DMS114 treated with DMSO at 0.1 percent for 48 hours (cell line): ENCODE data around the gene PPM1M.
"Not testable (repeated sequence)": the region's sequence is repeated elsewhere in the genome, so short reads cannot be mapped to it uniquely, and the experiment has no call there.

Experiments used
- DNase-seq: peaks from one replicate; lab custom pipeline; 2025; ENCODE audit not compliant: unreplicated experiment; lab: John Stamatoyannopoulos, UW

PPM1M gene

GRCh38 chr3:52246728-52247408 is 1.3 kb downstream of the PPM1M start:
- no peak for DNase-seq

DNA sequence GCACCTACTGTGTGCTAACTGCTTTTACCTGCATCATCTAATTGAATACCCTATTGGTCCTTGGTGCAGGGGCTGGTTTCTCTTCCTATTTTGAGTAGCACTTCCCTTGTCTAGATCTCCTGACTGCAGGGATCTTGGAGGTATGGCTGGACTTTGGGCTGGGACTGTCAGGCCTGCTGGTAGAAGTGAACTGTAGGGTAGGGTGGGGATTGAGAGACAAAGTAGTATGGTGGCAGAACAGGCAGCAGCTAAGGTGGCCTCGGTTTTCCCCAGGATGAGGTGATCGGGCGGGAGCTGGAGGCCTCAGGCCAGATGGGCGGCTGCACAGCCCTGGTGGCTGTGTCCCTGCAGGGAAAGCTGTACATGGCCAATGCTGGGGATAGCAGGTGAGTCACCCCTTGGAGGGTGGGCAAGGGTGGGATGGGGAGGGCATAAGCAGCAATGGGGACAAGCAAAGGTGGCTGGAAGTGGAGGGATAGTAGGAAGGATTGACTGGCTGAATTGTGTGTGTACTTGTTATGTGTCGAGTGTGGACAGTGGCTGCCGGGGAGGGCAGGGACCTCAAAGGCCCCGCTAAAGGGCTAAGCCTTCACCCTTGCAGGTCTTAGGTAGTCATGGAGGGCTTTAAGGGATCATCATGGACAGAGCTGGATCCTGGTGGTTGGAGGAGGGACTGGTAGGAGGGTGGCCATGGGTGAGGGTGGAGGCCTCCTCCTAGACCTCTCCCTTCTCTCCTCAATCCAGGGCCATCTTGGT is 2.0 kb downstream of the PPM1M start:
- no peak for DNase-seq

- DNase-seq = no peak
Measured at GRCh38 chr3:52248165-52248541, 2.6 kb downstream of the PPM1M start.

DNA sequence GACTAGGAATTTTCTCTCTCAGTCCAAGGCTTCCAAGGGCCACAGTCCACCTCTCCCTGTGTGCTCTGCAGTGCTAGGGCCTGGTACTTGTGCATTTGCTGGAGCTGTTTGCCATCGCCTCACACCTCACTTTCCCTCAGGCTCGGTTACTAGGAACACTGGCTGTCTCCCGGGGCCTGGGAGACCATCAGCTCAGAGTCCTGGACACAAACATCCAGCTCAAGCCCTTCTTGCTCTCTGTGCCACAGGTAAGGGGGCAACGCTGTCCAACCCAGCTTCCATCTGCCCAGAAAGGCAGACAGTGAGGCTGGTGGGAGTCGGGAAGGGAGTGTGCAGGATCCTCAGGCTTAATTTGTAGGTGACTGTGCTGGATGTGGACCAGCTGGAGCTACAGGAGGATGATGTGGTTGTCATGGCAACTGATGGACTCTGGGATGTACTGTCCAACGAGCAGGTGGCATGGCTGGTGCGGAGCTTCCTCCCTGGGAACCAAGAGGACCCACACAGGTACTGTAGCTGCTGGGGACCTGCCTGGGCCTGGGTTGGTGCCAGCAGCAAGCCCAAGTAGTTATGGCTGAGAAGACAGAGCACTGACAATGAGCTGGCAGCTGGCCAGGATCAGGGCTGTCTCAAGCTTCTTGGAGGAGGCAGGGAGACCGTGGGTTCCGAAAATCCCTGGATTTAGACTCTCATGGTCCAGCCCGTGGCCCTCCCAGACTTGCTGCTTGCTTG is 3.4 kb downstream of the PPM1M start:
- DNase-seq = no peak

GRCh38 chr3:52249683-52250082 is 4.1 kb downstream of the PPM1M start:
- no peak for DNase-seq

DNA sequence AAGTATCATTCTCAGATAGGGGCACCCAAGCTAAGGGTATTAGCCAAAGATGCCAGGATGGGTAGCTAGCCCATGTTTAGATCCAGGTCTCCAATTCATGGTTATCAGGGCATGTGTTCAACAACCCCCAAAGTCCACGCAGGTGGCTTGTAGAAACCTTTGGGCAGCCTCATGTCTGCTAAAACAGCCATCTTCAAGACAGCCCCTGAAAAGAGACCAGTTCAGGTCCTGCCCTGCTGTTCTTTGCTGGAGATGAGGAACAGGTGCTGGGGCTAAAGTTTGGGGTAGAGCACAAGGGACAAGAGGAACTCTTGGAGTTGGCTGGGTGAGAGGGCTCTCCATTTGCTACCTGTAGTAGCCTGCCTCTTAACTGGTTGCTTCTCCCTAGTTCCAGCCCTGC is 4.6 kb downstream of the PPM1M start:
- DNase-seq = no peak

DNA sequence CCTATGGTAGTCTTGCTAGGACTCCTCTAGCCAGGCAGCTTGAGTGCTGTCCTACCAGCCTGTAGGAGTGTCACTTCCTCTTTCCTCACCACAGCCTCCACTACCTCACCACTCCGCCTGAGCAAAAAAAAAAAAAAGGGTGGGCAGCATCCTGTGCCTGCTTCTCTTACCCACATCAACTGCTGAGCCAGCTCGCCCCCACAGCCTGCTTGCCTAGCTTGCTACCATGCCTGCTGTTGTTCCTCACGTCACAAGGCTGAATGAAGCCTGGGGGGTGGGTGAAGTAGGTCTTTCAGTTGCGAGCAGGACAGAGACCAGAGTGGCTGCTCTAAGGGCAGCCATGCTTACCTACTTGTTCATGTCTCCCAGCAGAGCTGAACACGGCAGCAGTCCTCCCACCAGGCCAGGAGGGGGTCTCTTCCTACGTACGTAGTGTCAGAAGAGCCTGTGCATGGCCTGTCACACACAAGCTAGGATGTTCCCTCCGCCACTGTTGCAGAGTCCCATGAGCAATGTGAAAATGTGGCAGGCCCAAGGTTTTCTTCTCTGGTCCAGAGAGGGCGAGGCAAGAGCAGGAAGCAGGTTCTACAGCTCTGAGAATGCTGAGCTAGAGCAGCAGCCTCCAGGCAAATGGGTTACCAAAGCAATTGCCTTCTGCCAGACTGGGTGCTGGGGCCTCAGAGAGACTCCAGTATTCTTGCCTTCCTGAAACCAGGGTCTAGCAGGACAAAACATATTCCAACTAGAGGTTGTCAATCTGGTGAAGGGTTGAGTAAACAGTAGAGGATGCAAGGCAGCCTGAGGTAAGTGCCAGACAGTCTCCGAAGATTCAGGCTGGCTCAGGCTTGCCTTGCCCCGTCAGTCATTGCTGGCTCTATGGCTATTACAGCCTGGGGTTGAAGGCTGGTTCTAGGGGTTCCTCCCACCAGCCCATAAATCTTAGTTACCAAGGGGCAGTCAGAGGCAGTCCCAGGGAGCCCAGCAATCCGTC is 8.1 kb downstream of the PPM1M start:
- no peak for DNase-seq

- no peak for DNase-seq
Measured at GRCh38 chr3:52254608-52255007, 9.0 kb downstream of the PPM1M start.

- DNase-seq = no peak
Measured at GRCh38 chr3:52256159-52256558, 10.6 kb downstream of the PPM1M start.

DNA sequence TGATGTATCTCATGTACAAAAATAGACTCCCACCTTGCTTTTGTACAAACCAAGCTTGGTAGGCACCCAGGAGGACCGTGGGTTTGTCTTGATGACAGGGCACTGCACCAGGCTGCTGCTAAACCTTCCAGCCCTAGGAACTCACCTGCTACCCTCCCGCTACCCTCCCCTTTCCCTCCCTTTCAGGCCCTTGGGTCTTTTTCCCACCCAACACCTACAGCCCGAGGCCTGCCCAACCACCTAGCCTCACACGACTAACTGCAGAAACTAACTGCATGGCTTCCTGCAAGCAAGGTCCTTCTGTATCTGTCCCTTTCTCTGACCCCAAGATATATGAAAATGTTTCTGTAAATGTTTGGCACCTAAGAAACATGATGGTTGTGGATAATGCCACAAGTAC is 11.1 kb downstream of the PPM1M start:
- no peak for DNase-seq

DNA sequence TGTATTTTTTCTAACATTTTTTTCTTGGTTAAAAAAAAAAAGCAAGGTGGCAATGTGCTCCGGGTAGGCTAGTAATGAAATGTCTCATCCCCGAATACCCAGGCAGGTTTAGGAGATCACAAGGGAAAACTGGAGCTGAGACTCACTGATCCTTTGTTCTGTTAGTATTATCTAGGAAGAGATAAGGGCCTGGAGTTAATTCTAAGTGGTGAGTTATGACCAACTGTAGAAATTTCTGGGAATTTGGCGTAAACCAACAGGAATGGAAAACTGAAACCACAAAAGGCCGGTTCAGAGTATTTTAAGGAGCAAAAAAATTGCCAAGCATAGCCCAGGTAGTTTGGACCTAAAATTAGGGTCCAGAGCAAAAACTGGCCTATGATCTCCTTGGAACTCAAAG is 12.4 kb downstream of the PPM1M start:
- no peak for DNase-seq

DNA sequence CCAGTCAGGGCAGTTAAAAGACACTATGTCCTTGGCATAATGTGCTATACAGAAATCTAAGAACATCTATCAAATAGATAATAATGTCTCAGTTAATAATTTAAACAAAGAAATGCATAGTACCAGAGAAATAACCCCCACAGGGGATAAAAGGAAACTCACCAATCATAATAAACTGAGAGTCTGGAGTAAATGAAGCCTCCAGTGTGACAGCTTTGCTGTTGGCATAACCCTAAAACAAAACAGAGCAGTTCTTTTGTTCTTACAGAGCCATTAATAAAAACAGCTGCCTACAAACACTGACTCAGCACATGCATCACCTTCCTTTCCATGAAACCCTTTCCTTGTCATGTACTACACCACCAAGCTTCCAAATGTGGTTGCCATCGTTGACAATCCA is 13.5 kb downstream of the PPM1M start:
- no peak for DNase-seq

DNA sequence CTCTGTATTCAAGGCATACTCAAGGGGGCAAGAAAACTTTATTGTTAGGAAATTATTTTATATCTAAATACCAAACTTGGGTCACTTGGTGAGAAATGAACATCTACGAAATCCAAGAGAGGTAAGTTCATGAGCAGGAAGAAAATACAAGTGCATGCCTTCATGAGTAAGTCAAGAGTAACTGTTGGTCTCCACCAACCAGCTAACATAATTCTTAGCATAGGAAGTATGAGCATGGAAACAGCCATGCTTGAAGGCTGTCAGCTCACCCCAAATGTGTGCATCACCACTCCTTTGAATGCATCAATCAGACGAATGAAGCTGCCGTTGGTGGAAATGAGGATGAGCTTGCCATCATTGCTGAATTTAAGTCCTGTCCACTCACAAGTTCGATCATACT is 13.9 kb downstream of the PPM1M start:
- DNase-seq = no peak

- no peak for DNase-seq
Measured at GRCh38 chr3:52262447-52262846, 16.9 kb downstream of the PPM1M start.

DNA sequence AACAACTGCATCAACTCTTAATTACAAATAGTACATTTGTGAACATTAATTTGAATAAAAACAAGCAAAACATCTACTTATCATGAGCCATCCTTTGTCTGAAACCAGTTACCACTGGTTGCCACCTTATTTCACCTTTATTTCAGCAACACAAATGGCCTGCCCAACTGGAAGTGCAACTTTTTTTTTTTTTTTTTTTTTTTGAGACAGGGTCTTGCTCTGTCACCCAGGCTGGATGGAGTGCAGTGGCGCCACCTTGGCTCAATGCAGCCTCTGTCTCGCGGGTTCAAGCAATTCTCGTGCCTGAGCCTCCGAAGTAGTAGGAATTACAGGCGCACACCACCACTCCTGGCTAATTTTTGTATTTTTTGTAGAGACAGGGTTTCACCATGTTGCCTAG is 19.8 kb downstream of the PPM1M start:
- no peak for DNase-seq

- no peak for DNase-seq
Measured at GRCh38 chr3:52268036-52268435, 22.5 kb downstream of the PPM1M start.

DNA sequence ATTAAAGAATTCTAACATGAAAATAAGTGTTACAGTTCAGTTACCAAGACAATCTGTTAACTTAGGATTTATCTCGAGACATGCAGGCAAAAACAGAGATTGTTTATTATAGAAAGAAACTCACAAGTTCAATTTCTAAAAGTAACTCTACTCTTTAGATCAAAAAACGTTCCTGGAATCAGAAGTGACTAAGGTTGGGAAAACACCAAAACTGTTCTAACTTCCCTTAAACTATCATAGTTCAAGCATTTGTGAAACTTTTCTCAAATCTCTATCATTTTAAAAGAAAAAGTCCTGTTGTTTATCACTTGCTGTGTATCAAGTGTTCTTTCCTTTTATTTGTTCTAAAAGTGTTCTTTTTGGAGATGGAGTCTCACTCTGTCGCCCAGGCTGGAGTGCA is 24.2 kb downstream of the PPM1M start:
- DNase-seq = no peak

GRCh38 chr3:52270252-52270754 is 24.7 kb downstream of the PPM1M start:
- no peak for DNase-seq

DNA sequence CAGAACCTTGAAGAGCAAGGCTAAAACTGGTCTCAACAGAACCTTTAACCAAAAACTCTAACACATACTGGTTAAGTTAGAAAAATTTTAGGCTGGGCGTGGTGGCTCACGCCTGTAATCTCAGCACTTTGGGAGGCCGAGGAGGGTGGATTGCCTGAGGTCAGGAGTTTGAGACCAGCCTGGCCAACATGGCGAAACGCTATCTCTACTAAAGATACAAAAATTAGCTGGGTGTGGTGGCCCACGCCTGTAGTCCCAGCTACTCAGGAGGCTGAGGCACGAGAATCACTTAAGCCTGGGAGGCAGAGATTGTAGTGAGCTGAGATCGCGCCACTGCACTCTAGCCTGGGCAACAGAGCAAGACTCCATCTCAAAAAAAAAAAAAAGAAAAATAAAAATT is 26.6 kb downstream of the PPM1M start:
- not testable (repeated sequence) for DNase-seq

DNA sequence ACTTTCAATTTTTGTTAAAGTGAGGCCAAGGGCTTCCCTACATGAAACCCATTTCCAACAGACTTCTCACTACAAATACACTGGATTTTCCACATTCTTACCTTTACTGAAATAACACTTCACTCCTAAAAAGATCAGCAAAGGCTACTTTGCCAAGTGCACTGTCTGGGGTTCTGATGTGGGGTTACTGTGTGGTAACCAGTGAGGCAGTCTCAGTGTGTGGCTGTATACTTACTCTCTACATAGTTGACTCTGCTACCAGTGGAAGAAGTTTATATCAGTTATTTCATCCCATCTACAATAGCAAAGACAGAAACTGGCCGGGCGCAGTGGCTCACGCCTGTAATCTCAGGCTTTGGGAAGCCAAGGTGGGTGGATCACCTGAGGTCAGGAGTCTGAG is 27.3 kb downstream of the PPM1M start:
- DNase-seq = no peak

GRCh38 chr3:52274781-52275180 is 29.2 kb downstream of the PPM1M start:
- DNase-seq = not testable (repeated sequence)
